C4-2B (cell line): ENCODE results near the gene LSMEM2.
"Not testable (repeated sequence)": the region's sequence is repeated elsewhere in the genome, so short reads cannot be mapped to it uniquely, and the experiment has no call there.

Experiments used
- H3K27ac ChIP-seq: fragments of 450-650 bp; 2 replicates; pipeline ENCODE4 v1.5.1; 2017
- ZFX ChIP-seq: fragments of 450-650 bp; IDR thresholded peaks from 2 replicates; pipeline ENCODE4 v1.6.1; 2017
- TF ChIP-seq, protein P1 (sequence below): fragments of 450-650 bp; conservative IDR thresholded peaks from 2 replicates; pipeline ENCODE4 v1.5.1; 2017; ENCODE audit warnings: mild to moderate bottlenecking

The LSMEM2 gene

DNA sequence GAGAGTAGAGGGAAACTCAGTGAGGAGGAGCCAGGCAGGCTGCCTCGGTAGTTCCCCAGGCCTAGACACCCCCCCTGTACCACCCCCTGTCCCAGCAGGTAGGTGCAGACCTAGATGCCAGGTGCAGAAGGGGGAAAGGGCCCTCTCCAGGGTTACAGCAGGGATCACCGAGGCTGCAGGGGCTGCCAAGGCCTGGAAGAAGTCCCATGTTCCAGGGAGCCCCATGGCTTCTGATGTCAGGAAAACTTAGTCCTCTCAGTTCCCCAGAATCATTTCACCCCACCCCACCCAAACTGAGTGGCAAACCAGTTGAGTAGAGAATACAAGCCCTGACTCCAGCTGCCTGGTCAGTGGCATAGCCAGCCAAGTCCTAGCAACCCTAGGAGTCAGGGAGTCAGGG lies 17.4 kb upstream of the LSMEM2 start:
- no peak overlapping the region for H3K27ac ChIP-seq
- TF ChIP-seq, protein P1, sequence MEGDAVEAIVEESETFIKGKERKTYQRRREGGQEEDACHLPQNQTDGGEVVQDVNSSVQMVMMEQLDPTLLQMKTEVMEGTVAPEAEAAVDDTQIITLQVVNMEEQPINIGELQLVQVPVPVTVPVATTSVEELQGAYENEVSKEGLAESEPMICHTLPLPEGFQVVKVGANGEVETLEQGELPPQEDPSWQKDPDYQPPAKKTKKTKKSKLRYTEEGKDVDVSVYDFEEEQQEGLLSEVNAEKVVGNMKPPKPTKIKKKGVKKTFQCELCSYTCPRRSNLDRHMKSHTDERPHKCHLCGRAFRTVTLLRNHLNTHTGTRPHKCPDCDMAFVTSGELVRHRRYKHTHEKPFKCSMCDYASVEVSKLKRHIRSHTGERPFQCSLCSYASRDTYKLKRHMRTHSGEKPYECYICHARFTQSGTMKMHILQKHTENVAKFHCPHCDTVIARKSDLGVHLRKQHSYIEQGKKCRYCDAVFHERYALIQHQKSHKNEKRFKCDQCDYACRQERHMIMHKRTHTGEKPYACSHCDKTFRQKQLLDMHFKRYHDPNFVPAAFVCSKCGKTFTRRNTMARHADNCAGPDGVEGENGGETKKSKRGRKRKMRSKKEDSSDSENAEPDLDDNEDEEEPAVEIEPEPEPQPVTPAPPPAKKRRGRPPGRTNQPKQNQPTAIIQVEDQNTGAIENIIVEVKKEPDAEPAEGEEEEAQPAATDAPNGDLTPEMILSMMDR = no peak
- no peak for TF ChIP-seq ZFX

DNA sequence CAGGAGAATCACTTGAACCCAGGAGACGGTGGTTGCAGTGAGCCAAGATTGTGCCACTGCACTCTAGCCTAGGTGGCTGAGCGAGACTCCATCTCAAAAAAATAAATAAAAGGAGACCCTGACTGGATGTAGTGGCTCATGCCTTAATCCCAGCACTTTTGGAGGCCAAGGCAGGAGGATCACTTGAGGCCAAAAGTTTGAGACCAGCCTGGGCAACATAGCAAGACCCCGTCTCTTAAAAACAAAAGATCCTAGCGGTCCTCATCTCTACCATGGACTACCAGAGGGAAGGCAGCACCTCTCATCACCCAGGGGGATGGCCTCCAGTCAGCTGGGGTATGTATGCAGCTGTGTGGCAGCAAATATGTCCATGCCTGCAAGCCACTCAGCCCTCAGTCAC lies 16.7 kb upstream of the LSMEM2 start:
- H3K27ac ChIP-seq = not testable (repeated sequence)

DNA sequence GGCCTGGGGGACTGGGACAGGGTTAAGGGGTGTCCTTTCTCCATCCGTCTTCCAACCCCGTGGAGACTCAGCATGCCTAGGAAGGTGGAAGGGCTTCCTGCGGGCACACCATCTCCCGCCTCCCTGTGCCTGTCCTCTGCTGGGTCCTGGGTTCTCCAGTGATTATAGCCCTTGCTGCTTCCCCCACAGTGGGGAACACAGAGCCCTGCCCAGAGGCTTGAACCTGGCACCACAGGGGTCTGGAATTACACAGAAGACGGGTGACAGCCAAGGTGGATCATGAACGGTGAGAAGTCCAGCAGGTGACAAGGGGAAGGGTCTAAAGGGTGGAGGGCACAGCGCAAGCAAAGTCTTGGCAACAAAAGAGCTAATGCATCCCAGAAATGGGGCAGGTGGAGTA lies 16.1 kb upstream of the LSMEM2 start:
- no peak overlapping the region for H3K27ac ChIP-seq
- TF ChIP-seq, protein P1 = no peak
- TF ChIP-seq ZFX = no peak

DNA sequence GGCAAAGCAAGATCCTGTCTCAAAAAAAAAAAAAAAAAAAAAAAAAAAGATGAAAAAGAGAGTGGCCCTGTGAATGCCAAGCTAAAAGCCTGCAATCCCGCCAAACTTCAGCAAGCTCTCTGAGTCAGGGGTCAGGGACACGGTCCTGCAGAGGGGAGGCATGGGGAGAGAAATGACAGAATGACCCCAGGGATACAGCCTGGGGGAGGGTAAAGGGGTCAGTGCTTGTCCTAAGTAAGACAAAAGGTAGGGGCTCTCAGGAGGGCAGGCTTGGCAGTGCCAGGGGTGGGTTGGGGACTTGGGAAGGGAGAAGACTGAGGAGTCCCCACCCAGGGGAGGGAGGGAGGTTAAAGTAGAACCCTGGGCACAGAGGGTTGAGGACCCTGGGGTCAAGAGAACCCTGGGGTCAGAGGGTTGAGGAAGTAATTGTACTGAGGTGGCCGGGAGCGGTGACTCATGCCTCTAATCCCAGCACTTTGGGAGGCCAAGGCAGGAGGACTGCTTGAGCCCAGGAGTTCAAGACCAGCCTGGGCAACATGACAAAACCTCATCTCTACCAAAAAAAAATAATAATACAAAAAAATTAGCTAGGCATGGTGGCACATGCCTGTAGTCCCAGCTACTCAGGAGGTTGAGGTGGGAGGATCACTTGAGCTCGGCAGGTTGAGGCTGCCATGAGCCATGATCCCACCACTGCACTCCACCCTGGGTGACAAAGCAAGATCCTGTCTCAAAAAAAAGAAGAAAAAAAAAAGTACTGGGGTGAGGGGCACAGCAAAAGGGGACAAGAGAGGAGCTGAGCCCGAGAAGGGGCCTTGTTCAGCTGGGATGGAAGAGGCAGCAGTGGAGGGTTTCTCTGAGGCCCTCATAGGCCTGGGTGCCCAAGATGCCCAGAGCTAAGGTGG lies 15.2 kb upstream of the LSMEM2 start:
- TF ChIP-seq, protein P1 = no peak
- no peak for TF ChIP-seq ZFX
- no peak overlapping the region for H3K27ac ChIP-seq

DNA sequence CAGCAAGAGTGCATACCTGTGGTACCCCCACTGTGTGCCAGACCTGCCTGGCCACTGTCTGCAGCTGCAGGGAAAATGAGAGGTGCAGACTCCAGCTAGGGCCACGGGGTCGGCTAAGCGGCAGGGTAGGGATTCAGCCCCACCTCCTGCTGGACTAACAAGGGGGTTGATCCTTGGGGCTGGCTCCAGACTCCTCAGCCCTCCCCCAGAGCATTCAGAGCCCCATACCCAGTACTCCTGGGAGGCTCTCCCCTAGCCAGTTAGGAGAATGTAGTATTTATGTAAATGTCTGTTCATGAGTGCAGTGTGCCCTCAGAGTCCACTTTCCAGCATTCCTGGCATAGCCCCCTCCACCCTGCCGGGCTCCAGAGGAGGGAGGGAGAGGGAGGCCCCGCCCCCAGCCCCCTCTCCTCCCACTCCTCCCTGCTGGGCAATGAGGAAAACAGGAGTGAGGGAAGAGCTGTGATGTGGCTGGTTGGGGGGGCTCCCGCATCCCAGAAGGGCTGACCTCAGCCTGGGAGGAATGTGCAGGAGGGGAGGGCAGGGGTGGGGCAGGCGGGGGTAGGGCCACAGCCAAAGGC lies 14.4 kb upstream of the LSMEM2 start:
- no peak overlapping the region for H3K27ac ChIP-seq
- TF ChIP-seq, protein P1 = no peak
- TF ChIP-seq ZFX = no peak

DNA sequence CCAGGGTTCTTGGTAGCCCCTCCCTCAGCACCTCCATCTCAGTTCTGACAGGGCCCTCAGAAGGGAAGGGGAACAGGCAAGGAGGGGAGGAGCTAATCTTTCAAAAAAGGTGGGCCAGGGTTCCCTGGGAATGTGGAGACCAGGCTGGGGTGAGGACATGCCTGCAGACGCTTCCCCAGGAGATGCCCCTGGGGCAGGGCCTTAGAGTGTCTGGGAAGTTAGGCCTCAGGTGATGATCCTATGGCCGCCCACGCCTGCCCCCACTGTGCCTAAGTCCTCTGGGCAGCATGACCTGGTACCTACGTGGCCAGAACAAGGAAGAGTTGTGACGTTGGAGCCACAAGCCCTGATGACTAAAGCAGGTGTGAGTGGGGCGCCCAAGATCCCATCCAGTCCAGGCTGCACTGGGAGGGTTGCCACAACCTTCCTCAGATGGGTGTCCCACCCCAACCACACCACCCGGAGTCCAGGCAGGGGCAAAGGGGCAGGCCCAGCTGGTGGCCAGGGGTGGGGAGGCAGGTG lies 13.9 kb upstream of the LSMEM2 start:
- no peak for TF ChIP-seq ZFX
- TF ChIP-seq, protein P1 = no peak
- no peak overlapping the region for H3K27ac ChIP-seq

DNA sequence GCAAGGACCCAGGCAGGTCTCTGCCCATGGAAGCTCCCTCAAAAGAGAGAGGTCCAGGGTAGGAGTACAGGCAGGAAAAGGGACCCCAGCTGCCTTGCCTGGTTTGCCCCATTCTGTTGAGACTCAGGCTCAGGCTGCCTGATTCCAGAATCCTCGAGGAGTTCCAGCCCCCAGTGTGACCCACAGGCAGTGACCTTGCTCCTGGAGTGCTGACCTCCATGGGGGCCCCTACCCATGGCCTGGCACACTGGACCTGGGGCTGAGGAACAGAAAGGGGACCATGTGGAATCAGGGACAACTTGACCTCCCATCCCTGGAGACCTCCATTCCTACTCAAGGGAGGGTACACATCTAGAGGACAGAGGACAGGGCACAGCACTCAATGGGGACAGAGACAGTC lies 13.3 kb upstream of the LSMEM2 start:
- TF ChIP-seq, protein P1 = no peak
- no peak for TF ChIP-seq ZFX

More for the DNA sequence above, 13.3 kb upstream of the LSMEM2 start:
- H3K27ac ChIP-seq = no peak overlapping the region
